Adrenal gland (tissue), 5 donors: Measurements from ENCODE around the gene SSH3.

Source experiments
- CTCF ChIP-seq, 6 experiments: fragments of 450-650 bp in 4 of 6; fragments of 200-600 bp in 2 of 6; sonication (generic) in 1 of 6; IDR thresholded peaks; 1 replicate in 5 of 6; 2 replicates in 1 of 6; pipeline versions ENCODE4 v1.5.1 to v1.8.0; 2016 to 2021; ENCODE audit warnings: antibody characterized with exemption in 6 of 6, mild to moderate bottlenecking in 2 of 6, moderate library complexity in 1 of 6
- POLR2A ChIP-seq, 2 donors: fragments of 450-650 bp; IDR thresholded peaks; one replicate each; pipeline ENCODE4 v1.6.1; 2017; ENCODE audit warnings: antibody characterized with exemption in 2 of 2, mild to moderate bottlenecking in 2 of 2, moderate library complexity in 1 of 2
- donor health status: DM: no; HTN: no; CAD: no.

- no peak for TF ChIP-seq CTCF (IDR thresholded peaks at IDR 0.05)
- TF ChIP-seq POLR2A (IDR thresholded peaks at IDR 0.05): no peak
Measured at GRCh38 chr11:67298786-67299185, 4.5 kb upstream of the SSH3 start.
